Activated naive CD4-positive, alpha-beta T cell (primary cell): Measurements from ENCODE around the gene CBARP.
A peak's percentile ranks its signal among the peaks of the same experiment; 100 is the strongest.

Source experiments
- DNase-seq, 4 experiments: peaks; one replicate each; lab custom pipeline; 2025; lab: John Stamatoyannopoulos, UW

The CBARP gene

DNA sequence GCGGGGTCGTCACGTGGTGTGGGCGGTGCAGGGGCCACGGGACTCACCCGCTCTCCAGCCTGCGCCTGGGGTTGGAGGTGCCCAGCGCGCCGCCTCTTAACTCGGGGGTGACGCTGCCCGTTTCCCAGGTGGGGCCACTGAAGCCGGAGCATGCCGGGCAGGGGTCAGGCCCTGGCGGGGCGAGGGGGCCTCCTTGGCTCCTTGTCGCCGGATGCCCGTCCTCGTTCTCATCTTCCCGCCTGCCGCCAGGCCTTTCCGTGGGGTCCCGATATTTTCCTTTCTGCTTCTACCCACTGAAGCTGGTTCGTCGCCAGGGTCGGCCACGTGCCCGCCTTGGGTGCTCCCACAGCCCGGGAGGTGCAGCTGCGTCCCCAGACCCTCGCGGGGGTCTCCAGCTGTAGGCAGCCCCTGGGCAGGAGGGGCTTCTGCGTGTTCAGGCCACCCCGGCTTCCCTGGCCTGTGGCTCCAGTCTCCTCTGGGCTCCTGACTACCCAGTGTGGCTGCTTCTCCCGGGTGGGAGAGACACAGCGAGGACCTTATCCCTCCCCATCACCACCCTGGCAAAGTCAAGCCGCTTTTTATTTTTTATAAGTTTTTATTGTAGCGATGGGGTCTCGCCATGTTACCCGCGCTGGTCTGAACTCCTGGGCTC is 38.3 kb upstream of the CBARP start:
- DNase-seq, result no peak

DNA sequence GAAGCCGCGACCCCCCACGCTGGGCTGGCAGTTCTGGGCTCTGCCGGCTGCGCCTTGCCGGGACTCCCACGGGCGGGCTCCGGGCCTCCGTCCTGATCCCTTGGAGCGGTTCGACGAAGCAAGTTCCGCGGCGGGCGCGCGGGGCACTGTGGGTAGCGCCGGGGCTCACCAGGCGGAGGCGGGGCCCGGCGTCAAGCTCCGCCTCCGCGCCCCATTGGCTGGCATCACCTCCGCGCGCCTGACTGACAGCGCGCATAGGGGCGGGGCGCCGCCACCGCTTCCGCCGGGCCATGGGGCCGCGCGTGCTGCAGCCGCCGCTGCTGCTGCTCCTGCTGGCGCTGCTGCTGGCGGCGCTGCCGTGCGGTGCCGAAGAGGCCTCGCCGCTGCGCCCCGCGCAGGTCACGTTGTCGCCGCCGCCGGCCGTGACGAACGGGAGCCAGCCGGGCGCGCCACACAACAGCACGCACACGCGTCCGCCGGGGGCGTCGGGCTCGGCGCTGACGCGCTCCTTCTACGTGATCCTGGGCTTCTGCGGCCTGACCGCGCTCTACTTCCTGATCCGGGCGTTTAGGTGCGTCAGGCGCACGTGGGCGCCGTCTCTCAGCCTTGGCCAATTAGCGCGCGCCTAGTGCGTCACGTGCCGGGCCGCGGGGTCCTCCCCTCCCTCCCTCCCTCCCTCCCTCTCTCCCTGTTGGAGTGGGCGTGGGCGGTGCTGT is 37.6 kb upstream of the CBARP start, which contains the start of gene FAM174C:
FAM174C (plus strand) TSS at position 271 of the 716 bp plus-strand sequence; CDS start at position 291, 20 bp downstream.
- peak; percentile 86 to 94 (median 88) for DNase-seq

DNA sequence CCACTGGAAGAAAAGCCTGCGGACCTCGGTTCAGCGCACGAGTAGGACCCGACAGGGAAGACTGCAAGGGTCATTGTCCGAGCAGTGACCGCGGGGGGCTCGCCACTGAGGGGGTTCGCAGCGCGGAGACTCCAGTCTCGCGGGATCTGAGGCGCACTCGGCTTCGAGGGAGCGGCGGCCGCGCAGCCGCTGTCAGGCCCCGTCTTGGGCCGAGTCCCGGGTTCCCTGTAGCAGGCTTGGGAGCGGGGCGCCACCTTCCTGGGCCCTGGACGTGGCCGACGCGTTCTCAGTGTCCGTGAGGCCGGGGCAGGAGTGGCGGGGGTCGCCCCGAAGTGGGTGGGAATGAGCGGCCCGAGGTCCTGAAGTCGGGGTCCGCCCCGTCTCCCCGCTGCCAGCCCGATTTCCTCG is 37.1 kb upstream of the CBARP start:
- DNase-seq, result no peak

DNA sequence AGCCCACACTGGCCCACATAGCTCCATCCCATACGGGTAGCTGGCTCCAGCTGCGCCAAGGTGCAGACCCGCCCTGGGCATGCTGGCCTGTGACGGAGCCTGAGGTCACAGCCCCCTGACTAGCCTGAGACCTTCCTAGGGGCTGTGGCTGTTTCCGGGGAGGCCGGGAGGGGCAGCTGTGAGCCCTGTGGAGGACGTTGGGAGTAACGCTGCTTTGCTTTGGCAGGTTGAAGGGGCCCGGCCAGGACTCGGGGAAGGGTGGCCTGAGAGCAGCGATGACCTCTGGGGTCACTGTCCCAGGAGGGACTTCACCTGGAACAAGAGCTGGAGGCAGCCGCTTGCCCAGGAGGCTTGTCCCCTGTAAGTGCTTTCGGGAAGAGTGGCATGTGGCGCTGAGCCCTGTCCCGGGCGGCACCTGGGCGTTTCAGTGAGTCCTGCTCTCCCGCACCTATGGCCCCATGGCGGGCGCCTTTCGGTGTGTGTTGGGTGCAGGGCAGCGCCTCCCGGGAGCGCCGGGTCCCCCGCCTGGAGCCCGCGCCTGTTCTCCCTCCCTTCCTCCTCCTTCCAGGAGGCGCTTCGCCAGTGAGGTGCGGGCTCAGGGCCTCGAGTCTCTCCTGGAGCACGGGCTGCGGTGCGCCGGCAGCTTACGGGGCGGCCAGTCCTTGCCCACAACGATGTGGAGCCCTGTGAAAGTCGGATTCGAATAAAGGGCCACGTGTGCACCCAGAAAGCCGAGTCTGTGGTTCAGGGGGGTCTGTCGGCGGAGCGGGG is 36.5 kb upstream of the CBARP start:
- no peak for DNase-seq

DNA sequence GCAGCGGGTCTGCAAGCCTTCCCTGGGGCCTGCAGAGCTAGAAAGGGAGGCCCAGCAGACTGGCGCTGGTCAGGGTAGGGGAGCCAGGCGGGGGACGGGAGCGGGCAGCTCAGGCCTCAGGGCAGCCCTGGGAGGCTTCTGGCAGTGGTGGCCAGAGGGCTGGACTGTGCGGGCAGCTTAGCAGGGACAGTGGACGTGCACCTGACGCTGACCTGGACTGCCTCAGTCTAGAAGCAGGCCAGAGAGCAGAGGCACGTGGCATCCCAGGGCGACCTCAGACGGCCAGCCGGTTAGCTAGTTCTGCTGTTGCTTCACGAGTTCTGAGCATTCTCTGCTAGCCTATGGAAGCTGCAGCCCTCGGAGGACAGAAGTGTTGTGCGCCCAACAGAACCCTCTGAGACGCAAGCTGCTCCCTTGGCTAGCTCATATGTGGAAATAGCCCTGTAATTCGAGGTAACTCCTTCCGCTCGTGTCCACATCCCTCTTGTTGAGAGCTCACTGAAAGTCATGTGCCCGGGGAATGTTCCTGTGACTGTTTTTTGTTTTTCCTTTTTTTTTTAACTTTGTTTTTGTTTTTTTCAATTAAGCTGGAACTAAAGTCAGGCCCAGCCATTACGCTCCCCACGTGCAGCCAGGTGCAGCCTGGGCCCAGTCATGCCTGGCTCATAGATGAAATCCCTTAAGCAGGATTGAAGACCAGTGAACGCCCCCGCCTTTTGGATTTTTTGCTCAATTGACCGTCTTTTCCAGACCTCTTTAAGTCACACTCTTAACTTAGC is 35.6 kb upstream of the CBARP start:
- no peak for DNase-seq

DNA sequence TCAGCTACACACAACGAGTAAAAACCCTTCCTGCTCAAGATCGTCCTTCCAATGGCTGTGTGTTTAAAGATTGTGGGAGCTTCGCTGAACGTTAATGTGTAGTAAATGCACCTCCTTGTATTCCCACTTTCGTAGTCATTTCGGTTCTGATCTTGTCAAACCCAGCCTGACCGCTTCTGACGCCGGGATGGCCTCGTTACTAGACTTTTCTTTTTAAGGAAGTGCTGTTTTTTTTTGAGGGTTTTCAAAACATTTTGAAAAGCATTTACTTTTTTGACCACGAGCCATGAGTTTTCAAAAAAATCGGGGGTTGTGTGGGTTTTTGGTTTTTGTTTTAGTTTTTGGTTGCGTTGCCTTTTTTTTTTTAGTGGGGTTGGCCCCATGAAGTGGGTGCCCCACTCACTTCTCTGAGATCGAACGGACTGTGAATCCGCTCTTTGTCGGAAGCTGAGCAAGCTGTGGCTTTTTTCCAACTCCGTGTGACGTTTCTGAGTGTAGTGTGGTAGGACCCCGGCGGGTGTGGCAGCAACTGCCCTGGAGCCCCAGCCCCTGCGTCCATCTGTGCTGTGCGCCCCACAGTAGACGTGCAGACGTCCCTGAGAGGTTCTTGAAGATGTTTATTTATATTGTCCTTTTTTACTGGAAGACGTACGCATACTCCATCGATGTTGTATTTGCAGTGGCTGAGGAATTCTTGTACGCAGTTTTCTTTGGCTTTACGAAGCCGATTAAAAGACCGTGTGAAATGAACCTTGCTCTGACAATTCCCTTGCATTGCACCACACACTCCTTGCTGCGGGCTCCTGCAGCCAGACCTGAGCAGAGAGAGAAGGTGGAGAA is 34.8 kb upstream of the CBARP start:
- DNase-seq, result no peak

DNA sequence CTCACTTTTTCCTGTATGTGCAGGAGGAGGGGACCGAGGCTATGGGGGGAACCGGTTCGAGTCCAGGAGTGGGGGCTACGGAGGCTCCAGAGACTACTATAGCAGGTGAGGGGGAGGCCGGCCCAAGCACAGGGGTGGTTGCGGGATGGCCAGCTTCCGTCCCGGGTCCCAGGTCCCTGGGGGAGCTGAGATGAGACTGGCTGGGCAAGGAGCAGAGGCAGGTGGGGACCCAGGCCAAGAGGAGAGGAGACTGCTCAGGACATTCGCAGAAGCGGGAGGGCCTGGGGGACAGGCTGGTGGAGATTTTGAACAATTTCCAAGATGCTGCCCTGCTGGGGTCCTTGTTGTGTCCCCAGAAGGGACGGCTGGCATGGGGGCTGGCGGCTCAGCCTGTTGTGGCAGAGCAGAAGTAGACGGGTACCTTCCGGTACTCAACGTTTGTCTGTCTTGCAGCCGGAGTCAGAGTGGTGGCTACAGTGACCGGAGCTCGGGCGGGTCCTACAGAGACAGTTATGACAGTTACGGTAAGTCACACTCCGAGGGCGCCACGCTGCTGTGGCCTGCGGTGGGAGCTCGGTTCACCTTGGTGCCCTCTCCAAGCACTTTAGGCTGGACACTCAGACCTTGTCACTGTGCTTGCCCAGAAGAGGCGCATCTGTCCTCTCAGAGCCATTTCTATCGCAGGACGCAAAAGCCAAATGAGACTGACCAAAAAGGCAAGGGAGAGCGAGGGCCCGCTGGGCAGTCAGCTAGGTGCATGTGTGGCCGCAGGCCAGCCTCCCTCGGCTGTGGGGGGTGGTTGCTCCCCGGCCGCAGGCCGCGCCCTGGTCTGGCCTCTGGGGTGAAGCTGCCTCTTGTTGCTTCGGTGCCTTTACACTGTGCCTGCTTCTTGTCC is 34.0 kb upstream of the CBARP start:
- no peak for DNase-seq

DNA sequence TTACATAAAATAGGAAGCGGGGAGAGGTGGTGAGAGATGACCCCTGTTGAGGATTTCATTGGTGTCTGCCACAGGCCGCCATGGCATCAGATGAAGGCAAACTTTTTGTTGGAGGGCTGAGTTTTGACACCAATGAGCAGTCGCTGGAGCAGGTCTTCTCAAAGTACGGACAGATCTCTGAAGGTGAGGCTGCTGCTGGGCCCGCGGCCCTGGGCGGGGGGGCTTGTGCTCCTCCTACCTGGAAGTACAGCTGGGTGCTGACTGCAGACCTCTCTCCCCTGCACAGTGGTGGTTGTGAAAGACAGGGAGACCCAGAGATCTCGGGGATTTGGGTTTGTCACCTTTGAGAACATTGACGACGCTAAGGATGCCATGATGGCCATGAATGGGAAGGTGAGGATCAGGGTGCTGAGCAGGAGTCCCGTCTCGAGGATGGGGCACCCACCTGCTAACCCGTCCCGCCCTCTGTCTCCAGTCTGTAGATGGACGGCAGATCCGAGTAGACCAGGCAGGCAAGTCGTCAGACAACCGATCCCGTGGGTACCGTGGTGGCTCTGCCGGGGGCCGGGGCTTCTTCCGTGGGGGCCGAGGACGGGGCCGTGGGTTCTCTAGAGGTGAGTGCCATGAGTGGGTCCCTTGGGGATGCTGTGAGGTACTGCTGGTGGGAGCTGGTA is 33.2 kb upstream of the CBARP start:
- no peak for DNase-seq

DNA sequence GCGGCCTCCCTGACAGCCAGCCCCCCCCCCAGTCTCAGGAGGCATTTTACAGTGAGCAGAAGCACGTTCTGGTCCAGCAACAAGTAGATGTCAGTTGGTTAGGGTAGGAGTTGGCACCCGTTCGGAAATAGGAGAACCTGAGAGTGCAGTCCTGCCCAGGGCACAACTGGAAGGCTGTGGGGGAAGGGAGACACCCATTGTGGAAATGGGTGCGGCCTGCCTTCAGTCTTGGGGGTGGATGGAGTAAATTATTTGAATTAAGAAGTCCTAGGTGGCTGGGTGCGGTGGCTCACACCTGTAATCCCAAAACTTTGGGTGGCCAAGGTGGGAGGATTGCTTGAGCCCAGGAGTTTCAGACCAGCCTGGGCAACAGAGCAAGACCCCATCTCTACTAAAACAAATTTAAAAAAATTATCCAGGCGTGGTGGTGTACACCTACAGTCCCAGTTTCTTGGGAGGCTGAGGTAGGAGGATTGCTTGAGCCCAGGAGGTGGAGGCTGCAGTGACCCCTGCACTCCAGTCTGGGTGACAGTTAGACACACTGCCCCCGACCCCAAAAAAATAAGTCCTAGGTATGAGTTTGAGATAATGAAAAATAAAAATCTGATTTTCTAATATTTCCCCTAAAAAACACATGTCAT is 32.5 kb upstream of the CBARP start:
- no peak for DNase-seq

DNA sequence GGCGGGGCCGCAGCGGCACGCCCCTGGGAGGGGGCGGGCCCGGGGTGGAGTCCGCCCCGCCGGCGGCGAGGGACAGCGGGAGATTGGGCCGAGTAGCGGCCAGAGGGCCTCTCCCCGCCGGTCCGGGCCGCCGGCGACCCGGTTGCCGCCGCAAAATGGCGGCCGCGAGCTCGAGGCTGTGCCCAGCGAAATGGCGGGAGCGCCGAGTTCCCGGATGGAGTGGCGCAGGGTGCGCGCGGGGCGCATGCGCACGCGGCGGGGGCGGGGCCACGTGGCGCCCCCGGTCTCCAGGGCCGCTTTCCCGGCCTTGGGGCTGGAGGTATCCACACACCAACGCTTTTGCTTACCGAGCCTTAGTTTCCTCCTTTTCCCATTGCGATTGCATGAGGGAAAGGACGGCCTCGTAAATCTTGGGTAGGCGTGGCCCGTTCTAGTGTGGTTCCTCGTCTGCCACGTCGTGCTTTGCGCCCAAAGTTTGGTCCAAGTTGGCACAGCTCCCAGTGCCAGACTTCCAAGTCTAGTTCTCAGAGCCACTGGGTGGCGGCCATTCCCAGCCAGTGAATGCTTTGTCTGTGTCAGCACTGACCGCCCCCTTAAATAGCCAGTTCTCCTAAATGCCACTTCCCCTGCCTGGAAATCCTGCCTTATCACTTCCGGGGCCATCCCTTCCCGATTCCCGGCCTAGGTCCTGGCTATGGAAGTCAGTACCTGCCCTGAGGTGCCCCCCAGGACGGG is 31.8 kb upstream of the CBARP start:
- peak; percentile 72 to 82 (median 79) for DNase-seq

DNA sequence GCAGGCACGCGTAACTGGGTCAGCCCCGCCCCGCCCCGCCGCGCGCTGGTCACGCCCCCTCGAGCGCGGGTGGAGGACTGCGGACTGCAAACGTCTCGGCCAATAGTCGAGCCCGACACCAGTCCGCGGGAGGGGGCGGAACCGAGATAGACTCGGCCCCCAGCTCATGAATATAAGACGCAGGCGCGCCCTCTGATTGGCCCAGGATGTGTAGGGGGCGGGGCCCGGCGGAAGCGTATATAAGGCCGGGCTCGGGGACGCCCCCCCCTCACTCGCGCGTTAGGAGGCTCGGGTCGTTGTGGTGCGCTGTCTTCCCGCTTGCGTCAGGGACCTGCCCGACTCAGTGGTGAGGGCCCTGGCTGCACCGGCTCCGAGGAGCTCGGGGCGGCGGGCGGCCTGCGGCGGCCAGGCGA is 31.3 kb upstream of the CBARP start, which contains the start of gene CIRBP:
CIRBP (plus strand) TSS at position 268 of the 413 bp plus-strand sequence. CDS start 1,602 bp downstream, outside the sequence.
- DNase-seq, result peak; percentile 97 to 99 (median 98)

DNA sequence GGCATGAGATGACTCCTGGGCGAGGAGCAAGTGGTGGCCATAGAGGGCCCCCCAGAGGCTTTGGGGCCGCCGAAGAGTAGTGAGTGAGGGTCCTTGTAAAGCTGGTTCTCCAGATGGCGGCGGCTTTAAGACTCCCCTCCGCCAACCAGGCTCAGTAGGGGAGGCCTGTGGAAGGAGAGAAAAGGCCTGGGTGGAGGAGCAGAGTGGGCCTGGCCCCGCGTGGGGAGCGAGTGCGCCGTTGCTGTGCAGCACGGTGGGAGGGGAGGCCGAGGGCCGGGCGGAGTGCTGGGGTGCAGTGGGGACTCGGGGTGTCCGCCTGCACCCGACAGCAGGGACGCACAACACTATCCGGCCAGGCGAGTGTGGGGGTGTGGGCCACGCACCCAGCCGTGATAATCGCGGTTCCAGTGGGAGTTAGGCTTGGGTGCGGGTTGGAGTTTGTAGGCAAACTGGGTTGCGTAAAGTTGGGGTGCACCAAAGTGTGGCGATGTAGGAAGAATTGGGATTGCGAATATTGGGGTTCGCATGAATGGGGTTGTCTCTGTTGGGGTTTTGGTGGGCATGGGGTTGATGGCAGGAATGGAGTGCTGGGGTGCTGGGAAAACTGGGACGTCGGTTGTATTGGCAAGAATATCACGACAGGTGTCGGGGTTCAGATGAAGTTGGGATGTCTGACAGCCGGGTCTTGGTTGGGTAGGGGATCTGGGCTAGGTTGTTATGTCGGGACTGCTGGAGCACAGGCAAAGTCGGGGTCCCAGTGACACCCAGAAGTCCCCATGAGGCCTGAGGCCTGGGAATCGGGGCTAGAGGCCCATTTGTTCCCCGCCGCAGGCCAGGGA is 30.6 kb upstream of the CBARP start:
- DNase-seq, result no peak

DNA sequence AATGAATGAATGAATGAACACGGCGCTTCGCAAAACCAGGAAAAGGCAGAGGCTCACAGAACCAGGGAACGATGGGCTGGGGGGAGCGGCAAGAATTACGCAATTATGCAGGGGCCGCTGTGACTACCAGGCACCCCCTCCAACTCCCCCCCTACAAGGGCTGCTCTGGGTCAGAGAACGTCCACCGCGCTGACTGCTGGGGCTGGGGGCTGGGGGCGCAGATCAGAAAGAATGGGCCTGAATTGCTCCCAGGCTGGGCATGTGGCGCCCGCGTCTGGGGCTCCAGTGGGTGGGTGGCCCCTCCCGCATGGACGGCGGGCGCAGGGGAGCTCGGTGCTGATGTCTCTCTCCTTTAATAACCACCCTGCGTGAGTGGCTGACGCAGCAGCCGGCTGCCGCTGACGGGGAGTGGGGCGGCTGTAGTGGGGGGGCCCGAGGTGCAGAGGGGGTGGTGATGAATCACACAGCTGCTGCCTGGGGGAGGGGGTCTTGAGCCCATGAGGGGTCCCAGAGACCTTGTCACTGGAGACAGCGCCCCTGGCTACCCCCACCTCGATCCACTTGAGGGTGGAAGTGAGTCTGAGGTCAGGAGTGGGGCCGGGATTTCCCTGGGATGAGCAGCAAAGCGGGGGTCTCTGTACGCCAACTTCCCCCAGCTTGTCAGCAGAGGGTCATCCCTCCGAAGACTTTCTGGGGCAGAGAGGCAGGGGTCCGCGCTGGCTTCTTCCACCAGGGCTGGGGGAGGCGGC is 29.8 kb upstream of the CBARP start:
- no peak for DNase-seq

DNA sequence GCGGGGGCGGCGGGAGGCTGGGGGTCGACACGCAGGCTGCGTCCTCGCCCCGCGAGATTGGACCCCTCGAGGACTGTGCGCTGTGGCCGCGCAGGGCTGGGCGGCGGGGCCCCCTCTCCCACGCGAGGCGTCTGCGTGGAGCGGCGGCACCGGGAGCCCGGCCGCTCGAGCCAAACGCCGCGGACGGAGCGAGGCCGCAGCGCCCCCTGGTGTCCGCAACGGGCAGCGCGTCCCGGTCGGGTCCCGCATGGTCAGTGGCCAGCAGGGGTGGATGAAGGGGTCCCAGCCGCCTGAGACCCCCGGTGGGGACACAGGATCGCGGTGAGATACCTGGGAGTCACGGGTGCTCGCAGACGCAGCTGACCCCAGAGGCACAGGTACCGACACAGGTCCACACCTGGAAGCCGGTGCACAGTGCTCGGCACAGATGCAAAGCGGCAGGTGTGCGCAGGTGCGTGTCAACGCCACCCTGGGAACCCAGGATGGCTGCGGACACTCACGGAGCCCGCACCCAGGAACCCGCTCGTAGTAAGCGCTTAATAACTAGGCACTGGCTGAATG is 29.2 kb upstream of the CBARP start:
- DNase-seq, result peak; percentile 42 to 62 (median 51)

DNA sequence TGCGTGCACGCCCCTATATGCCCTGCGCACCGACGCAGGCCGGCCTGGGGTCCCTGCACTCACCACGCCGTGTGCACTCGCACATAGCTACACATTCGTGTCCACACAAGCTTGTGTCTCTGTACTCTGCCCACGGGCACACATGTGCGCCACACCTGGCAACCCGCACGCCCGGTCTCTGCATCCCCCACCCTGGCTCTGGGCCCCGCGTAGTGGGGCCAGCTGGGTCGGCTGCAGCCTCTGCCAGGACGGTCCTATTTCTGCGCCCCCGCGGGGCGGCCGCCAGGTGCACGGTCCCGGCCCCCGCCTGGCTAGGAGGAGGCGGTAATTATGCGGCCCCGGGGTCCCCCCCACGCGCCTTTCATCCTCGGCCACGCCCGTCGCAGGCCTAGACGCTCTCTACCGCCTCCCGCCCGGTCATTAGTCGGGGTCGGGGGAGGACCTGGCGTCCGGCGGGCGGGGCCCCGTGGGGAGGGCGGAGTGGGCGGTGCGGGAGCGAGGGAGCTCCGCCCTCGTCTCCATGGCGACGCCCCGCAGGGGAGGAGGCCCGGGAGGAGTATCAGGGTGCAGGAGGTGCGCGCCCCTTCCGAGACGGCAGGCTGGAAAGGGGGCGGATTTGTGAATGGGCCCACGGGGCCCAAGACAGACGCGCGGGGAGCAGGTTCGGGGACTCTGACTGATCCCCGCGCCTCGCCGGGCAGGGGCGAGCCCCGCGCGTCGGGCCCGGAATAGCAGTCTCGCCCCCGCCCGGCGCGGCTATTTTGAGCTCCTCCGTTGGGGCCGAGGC is 28.5 kb upstream of the CBARP start:
- DNase-seq, result peak; percentile 42 to 76 (median 52)
